H1 (cell line): Measurements from ENCODE around the gene PTPRD. TPM values are rescaled to one million over a fixed set of nuclear protein-coding genes. Genes with fewer than 3 reads are reported as not detected.

ENCODE experiments used
- CTCF ChIA-PET: fragments of 300-600 bp; sonication (Branson Sonifier 250); formaldehyde crosslinking; loops from one replicate; lab custom pipeline; 2021; ENCODE audit not compliant: partially characterized antibody; lab: Charles Lee
- POLR2A ChIA-PET: fragments of 300-600 bp; sonication (Branson Sonifier 250); formaldehyde crosslinking; loops from one replicate; lab custom pipeline; 2021; ENCODE audit warnings: inconsistent platforms; ENCODE audit not compliant: partially characterized antibody; lab: Charles Lee
- DNase-seq, 2 experiments: peaks; one replicate each; pipeline versions ENCODE4 v3.0.0 to v3.0.0-alpha.2; 2010 to 2022; ENCODE audit warnings: low spot score in 2 of 2, low read depth in 1 of 2, mixed read lengths in 1 of 2
- FAIRE-seq: peaks from 2 replicates; lab custom pipeline; 2011; peaks lifted over from hg19 to GRCh38; lab: Jason Lieb, UNC
- H2AFZ ChIP-seq: 2 replicates; pipeline ENCODE4 v1.8.1; 2012; ENCODE audit warnings: low read length, inconsistent platforms
- H2AK5ac ChIP-seq: 2 replicates; pipeline ENCODE4 v1.6.1; 2013; ENCODE audit warnings: low read depth, low read length
- H2BK120ac ChIP-seq: replicated peaks from 2 replicates; pipeline ENCODE3; 2013; ENCODE audit warnings: low read depth, low read length, inconsistent platforms
- H2BK12ac ChIP-seq: 2 replicates; pipeline ENCODE4 v1.6.1; 2013; ENCODE audit warnings: low read depth, low read length
- H2BK15ac ChIP-seq: 2 replicates; pipeline ENCODE4 v1.6.1; 2013; ENCODE audit warnings: low read length
- H2BK20ac ChIP-seq: 2 replicates; pipeline ENCODE4 v1.6.1; 2013; ENCODE audit warnings: low read length
- H2BK5ac ChIP-seq: 2 replicates; pipeline ENCODE4 v1.6.1; 2013; ENCODE audit warnings: low read depth, low read length
- H3K14ac ChIP-seq: 2 replicates; pipeline ENCODE4 v1.6.1; 2013; ENCODE audit warnings: inconsistent platforms; ENCODE audit not compliant: insufficient read length
- H3K18ac ChIP-seq: 2 replicates; pipeline ENCODE4 v1.6.1; 2013; ENCODE audit warnings: low read length; ENCODE audit errors: extremely low read depth
- H3K23ac ChIP-seq: 2 replicates; pipeline ENCODE4 v1.6.1; 2013; ENCODE audit warnings: inconsistent platforms; ENCODE audit not compliant: insufficient read length
- H3K23me2 ChIP-seq: 2 replicates; pipeline ENCODE4 v1.6.1; 2013; ENCODE audit warnings: low read depth, low read length
- H3K27ac ChIP-seq: 2 replicates; pipeline ENCODE4 v1.6.1; 2011; ENCODE audit warnings: low read depth, low read length, inconsistent platforms
- H3K27me3 ChIP-seq, 4 experiments: replicated peaks in 1 of 4; 1 replicate in 1 of 4; 2 replicates in 3 of 4; pipeline versions ENCODE4 v1.6.1 to v1.8.1; 2011 to 2013; ENCODE audit warnings: low read length in 3 of 4, mild to moderate bottlenecking in 3 of 4, inconsistent platforms in 2 of 4, mixed read lengths in 2 of 4, moderate library complexity in 1 of 4; ENCODE audit not compliant: control insufficient read depth in 3 of 4, insufficient read depth in 3 of 4; ENCODE audit errors: extremely low read depth in 1 of 4
- H3K36me3 ChIP-seq, 4 experiments: 2 replicates each; pipeline versions ENCODE4 v1.6.1 to v1.8.1; 2011 to 2013; ENCODE audit warnings: mild to moderate bottlenecking in 4 of 4, low read length in 3 of 4, moderate library complexity in 2 of 4, control low read depth in 1 of 4, inconsistent platforms in 1 of 4; ENCODE audit not compliant: insufficient read depth in 4 of 4, control insufficient read depth in 2 of 4
- H3K4ac ChIP-seq: replicated peaks from 2 replicates; pipeline ENCODE3; 2013; ENCODE audit warnings: low read length, low read depth, mixed read lengths, inconsistent platforms; ENCODE audit not compliant: insufficient read length
- H3K4me1 ChIP-seq, 4 experiments: replicated peaks in 1 of 4; 1 replicate in 1 of 4; 2 replicates in 3 of 4; pipeline versions ENCODE4 v1.6.1 to v1.8.1; 2011 to 2013; ENCODE audit warnings: low read length in 3 of 4, inconsistent platforms in 2 of 4, mixed read lengths in 1 of 4; ENCODE audit not compliant: insufficient read depth in 4 of 4, control insufficient read depth in 3 of 4
- H3K4me2 ChIP-seq, 2 experiments: 2 replicates each; pipeline versions ENCODE4 v1.6.1 to v1.8.1; 2011 to 2013; ENCODE audit warnings: low read depth in 2 of 2, low read length in 2 of 2, control low read depth in 1 of 2, inconsistent platforms in 1 of 2, mild to moderate bottlenecking in 1 of 2; ENCODE audit not compliant: insufficient read depth in 1 of 2
- H3K4me3 ChIP-seq, 4 experiments: fragments of 200-600, 300-600 bp in 1 of 4; sonication (generic), shearing (Covaris generic), sonication (Bioruptor Twin) in 1 of 4; 2 replicates each; pipeline versions ENCODE4 v1.5.1 to v1.8.1; 2011 to 2016; ENCODE audit warnings: low read length in 4 of 4, low read depth in 3 of 4, control low read depth in 2 of 4, inconsistent platforms in 2 of 4, mild to moderate bottlenecking in 2 of 4, mixed read lengths in 1 of 4, moderate library complexity in 1 of 4; ENCODE audit not compliant: insufficient read depth in 2 of 4; ENCODE audit errors: extremely low read depth in 1 of 4
- H3K56ac ChIP-seq: replicated peaks from 2 replicates; pipeline ENCODE3; 2013; ENCODE audit warnings: low read depth, mild to moderate bottlenecking, mixed read lengths, low read length, inconsistent platforms; ENCODE audit not compliant: insufficient read length
- H3K79me1 ChIP-seq: 2 replicates; pipeline ENCODE4 v1.6.1; 2013; ENCODE audit warnings: low read depth, low read length, control low read depth
- H3K79me2 ChIP-seq, 2 experiments: 2 replicates each; pipeline versions ENCODE4 v1.6.1 to v1.8.1; 2012 to 2013; ENCODE audit warnings: low read length in 2 of 2, mild to moderate bottlenecking in 2 of 2, inconsistent platforms in 1 of 2; ENCODE audit not compliant: insufficient read depth in 2 of 2, control insufficient read depth in 1 of 2
- H3K9ac ChIP-seq, 4 experiments: replicated peaks in 1 of 4; 1 replicate in 1 of 4; 2 replicates in 3 of 4; pipeline versions ENCODE4 v1.6.1 to v1.8.1; 2011 to 2013; ENCODE audit warnings: low read depth in 3 of 4, low read length in 3 of 4, control low read depth in 2 of 4, mild to moderate bottlenecking in 2 of 4, moderate library complexity in 2 of 4, inconsistent platforms in 1 of 4; ENCODE audit errors: extremely low read depth in 1 of 4
- H3K9me3 ChIP-seq, 2 experiments: 2 replicates each; pipeline versions ENCODE4 v1.6.1 to v1.8.1; 2012 to 2013; ENCODE audit warnings: mild to moderate bottlenecking in 2 of 2, moderate library complexity in 2 of 2, control low read depth in 1 of 2, inconsistent platforms in 1 of 2, low read depth in 1 of 2, low read length in 1 of 2, mixed read lengths in 1 of 2; ENCODE audit not compliant: insufficient read depth in 2 of 2
- H4K20me1 ChIP-seq, 2 experiments: replicated peaks in 1 of 2; 2 replicates each; pipeline versions ENCODE3 to v1.8.1; 2011 to 2013; ENCODE audit warnings: inconsistent platforms in 2 of 2, low read length in 2 of 2, mild to moderate bottlenecking in 1 of 2; ENCODE audit not compliant: insufficient read depth in 2 of 2, control insufficient read depth in 1 of 2
- H4K5ac ChIP-seq: 2 replicates; pipeline ENCODE4 v1.6.1; 2013; ENCODE audit warnings: low read length, low read depth, mixed read lengths, inconsistent platforms; ENCODE audit not compliant: insufficient read length
- H4K8ac ChIP-seq: 2 replicates; pipeline ENCODE4 v1.8.0; 2013; ENCODE audit warnings: mild to moderate bottlenecking, moderate library complexity, low read length, inconsistent platforms; ENCODE audit not compliant: insufficient read depth; ENCODE audit errors: extremely low read depth
- H4K91ac ChIP-seq: replicated peaks from 2 replicates; pipeline ENCODE3; 2013; ENCODE audit warnings: low read length, mixed read lengths, inconsistent platforms; ENCODE audit not compliant: insufficient read length
- ASH2L ChIP-seq: fragments of 200-600, 300-600 bp; sonication (generic); IDR thresholded peaks from one replicate; pipeline ENCODE4 v1.7.1; 2017; ENCODE audit warnings: low read length
- EGR1 ChIP-seq: IDR thresholded peaks from 2 replicates; pipeline ENCODE4 v1.6.1; 2011; ENCODE audit warnings: low read depth, low read length, borderline replicate concordance
- FOSL1 ChIP-seq: IDR thresholded peaks from 2 replicates; pipeline ENCODE4 v1.6.1; 2011; ENCODE audit warnings: mild to moderate bottlenecking, low read depth, low read length, moderate library complexity; ENCODE audit not compliant: insufficient read depth
- GTF2F1 ChIP-seq: IDR thresholded peaks from 2 replicates; pipeline ENCODE4 v1.6.1; 2012; ENCODE audit warnings: low read depth, low read length, improper control_type of control experiment, borderline replicate concordance
- HDAC6 ChIP-seq: IDR thresholded peaks from one replicate; pipeline ENCODE4 v1.7.1; 2012; ENCODE audit warnings: low read depth, mild to moderate bottlenecking, inconsistent platforms, low read length, moderate library complexity
- JUN ChIP-seq: IDR thresholded peaks from 2 replicates; pipeline ENCODE4 v1.6.1; 2011; ENCODE audit warnings: low read depth, mild to moderate bottlenecking, improper control_type of control experiment, low read length
- RXRA ChIP-seq: IDR thresholded peaks from 2 replicates; pipeline ENCODE4 v1.6.1; 2011; ENCODE audit warnings: low read depth, mild to moderate bottlenecking, low read length, moderate library complexity; ENCODE audit not compliant: insufficient read depth
- SAP30 ChIP-seq: fragments of 300-600 bp; sonication (generic); IDR thresholded peaks from 2 replicates; pipeline ENCODE4 v1.7.1; 2012; ENCODE audit warnings: low read length, moderate library complexity, mild to moderate bottlenecking, inconsistent platforms; ENCODE audit not compliant: insufficient read depth, insufficient replicate concordance
- TAF1 ChIP-seq: IDR thresholded peaks from 2 replicates; pipeline ENCODE4 v1.6.1; 2011; ENCODE audit warnings: mild to moderate bottlenecking, low read depth, low read length
- TAF7 ChIP-seq: optimal IDR thresholded peaks from 2 replicates; pipeline ENCODE3; 2011; ENCODE audit warnings: low read depth, mild to moderate bottlenecking, inconsistent platforms, low read length, moderate library complexity, borderline replicate concordance
- TCF12 ChIP-seq: IDR thresholded peaks from 2 replicates; pipeline ENCODE4 v1.6.1; 2011; ENCODE audit warnings: low read depth, mild to moderate bottlenecking, low read length
- TEAD4 ChIP-seq: IDR thresholded peaks from 2 replicates; pipeline ENCODE4 v1.6.1; 2012; ENCODE audit warnings: low read depth, low read length, inconsistent platforms, mixed read lengths
- ZNF274 ChIP-seq: IDR thresholded peaks from 2 replicates; pipeline ENCODE4 v1.7.0; 2012; ENCODE audit warnings: low read length, borderline replicate concordance; ENCODE audit errors: extremely low read depth
- WGBS, 2 experiments: shearing (Covaris generic) in 1 of 2; methylation state at CpG; one replicate each; pipeline versions ENCODE4 v1.1.6 to v1.1.7; 2013 to 2015; ENCODE audit warnings: low lambda C conversion rate in 2 of 2, mixed read lengths in 2 of 2, inconsistent platforms in 1 of 2, low coverage in 1 of 2, missing lambda C conversion rate in 1 of 2; ENCODE audit not compliant: insufficient replicate concordance in 2 of 2, insufficient coverage in 1 of 2, insufficient read length in 1 of 2; ENCODE audit errors: extremely low coverage in 1 of 2, missing lambda C conversion rate in 1 of 2; 5-methylcytosine and 5-hydroxymethylcytosine counted together
- polyA plus RNA-seq, 7 experiments: library from polyadenylated mRNA; depleted of rRNA in 3 of 7; stranded (reverse) in 5 of 7; unstranded in 2 of 7; fragments of >200 nt in 5 of 7; fragments of 200-250 nt in 2 of 7; gene quantifications; 1 replicate in 5 of 7; 2 replicates in 1 of 7; 4 replicates in 1 of 7; pipeline versions ENCODE4 v1.2.1 to v1.2.3, GENCODE V29; 2011 to 2013; ENCODE audit warnings: missing spikeins in 2 of 7, mixed read lengths in 2 of 7
- total RNA-seq: library from RNA; stranded (reverse); fragmentation: NEBNext Ultra II Directional; extraction: Animal tissue kit (Norgen Biotek cat#: 25700); gene quantifications from 2 replicates; pipeline ENCODE4 v1.2.1, GENCODE V29; 2021
- TF ChIP-seq, protein P1 (sequence below): IDR thresholded peaks from 2 replicates; pipeline ENCODE4 v1.6.1; 2012; ENCODE audit warnings: inconsistent platforms

PTPRD gene
- total and polyA plus RNA-seq, 2 of the 8 experiments (the other 6 are each of a cell fraction or from before 2014, with no cell fraction given): 17.2 to 77.0 TPM

GRCh38 chr9:9612270-9612669 is 1000.5 kb downstream of the PTPRD start:
- H3K23me2 ChIP-seq: no peaks in the 10 kb centered on the region
- no peaks in the 10 kb centered on the region for H3K79me1 ChIP-seq
- CTCF ChIA-PET: interaction anchor here (0.5 kb wide), 1 partner anchor 284 kb away, joined by 3 read pairs; no protein-coding TSS in a partner anchor
- H2AK5ac ChIP-seq: no peak overlapping the region
- no peak overlapping the region for H3K9ac ChIP-seq
- DNase-seq (no peak), FAIRE-seq (no peak)
- H3K36me3 ChIP-seq: no peaks in the 10 kb centered on the region
- H3K9me3 ChIP-seq: no peaks in the 10 kb centered on the region
- no peaks in the 10 kb centered on the region for H4K20me1 ChIP-seq
- no peak overlapping the region for H2BK120ac ChIP-seq
- no peak overlapping the region for H2BK12ac ChIP-seq
- TF ChIP-seq TCF12 (no peak), TEAD4 (no peak), GTF2F1 (no peak), ASH2L (no peak), HDAC6 (no peak), EGR1 (no peak), JUN (no peak), ZNF274 (no peak), SAP30 (no peak), TAF7 (no peak), FOSL1 (no peak), RXRA (no peak), TAF1 (no peak)
- TF ChIP-seq, protein P1, sequence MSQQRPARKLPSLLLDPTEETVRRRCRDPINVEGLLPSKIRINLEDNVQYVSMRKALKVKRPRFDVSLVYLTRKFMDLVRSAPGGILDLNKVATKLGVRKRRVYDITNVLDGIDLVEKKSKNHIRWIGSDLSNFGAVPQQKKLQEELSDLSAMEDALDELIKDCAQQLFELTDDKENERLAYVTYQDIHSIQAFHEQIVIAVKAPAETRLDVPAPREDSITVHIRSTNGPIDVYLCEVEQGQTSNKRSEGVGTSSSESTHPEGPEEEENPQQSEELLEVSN: no peak
- 0 out of 2 replicates have a peak overlapping the region, but pooled peaks have one; percentile 21 for H2BK15ac ChIP-seq
- no peak overlapping the region; the same call in 1 of the 2 replicates for H4K8ac ChIP-seq
- H3K23ac ChIP-seq: no peak overlapping the region
- no peak overlapping the region for H3K4me3 ChIP-seq
- no peak overlapping the region for H3K14ac ChIP-seq
- no peak overlapping the region for H4K91ac ChIP-seq
- peaks cover 0 to 2% (median 0%) of the 10 kb centered on the region in 4 experiments; a peak in 1 of 7 replicates for H3K4me1 ChIP-seq
- no peak overlapping the region for H2BK5ac ChIP-seq
- POLR2A ChIA-PET: no interaction called here
- H4K5ac ChIP-seq: no peak overlapping the region
- H2BK20ac ChIP-seq: no peak overlapping the region
- H3K27ac ChIP-seq: no peak overlapping the region; the same call in 1 of the 2 replicates
- H3K79me2 ChIP-seq: no peaks in the 10 kb centered on the region
- no peaks in the 10 kb centered on the region for H3K27me3 ChIP-seq
- H3K56ac ChIP-seq: no peak overlapping the region
- no peak overlapping the region for H3K18ac ChIP-seq
- 87% methylated on average over 3 of the region's 3 CpGs; no CpG with 5 or more reads in 1 of the 2 experiments for WGBS, 2 experiments
- no peak overlapping the region for H2AFZ ChIP-seq
- no peak overlapping the region for H3K4ac ChIP-seq
- no peak overlapping the region for H3K4me2 ChIP-seq
